NCI-H2196 treated with DMSO at 0.1 percent for 48 hours (cell line): ENCODE data around the gene TMTC1.
A peak's percentile ranks its signal among the peaks of the same experiment; 100 is the strongest.
"Not testable (repeated sequence)": the region's sequence is repeated elsewhere in the genome, so short reads cannot be mapped to it uniquely, and the experiment has no call there.

ENCODE experiments used
- DNase-seq: peaks from one replicate; lab custom pipeline; 2025; ENCODE audit not compliant: unreplicated experiment; lab: John Stamatoyannopoulos, UW

TMTC1 gene

DNA sequence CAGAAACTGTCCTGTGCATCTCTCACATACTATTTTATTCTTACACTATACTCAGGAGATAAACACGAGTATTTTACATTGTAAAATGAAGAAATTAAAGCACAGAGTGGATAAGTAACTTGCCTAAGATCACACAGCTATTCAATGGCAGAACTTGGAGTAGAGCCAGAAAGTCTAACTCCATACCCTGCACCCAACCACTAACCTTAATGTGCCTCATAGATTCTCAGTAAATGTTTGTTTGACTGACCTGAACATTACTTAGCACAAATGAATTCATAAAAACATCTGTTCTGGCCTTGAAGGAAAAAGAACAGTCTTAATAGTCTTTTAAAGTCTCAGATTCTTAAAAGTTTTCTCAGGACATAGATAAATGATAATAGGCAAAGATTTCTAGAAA lies 202.8 kb downstream of the TMTC1 start:
- DNase-seq, result no peak

GRCh38 chr12:29578731-29579130 lies 205.0 kb downstream of the TMTC1 start:
- DNase-seq, result no peak

DNA sequence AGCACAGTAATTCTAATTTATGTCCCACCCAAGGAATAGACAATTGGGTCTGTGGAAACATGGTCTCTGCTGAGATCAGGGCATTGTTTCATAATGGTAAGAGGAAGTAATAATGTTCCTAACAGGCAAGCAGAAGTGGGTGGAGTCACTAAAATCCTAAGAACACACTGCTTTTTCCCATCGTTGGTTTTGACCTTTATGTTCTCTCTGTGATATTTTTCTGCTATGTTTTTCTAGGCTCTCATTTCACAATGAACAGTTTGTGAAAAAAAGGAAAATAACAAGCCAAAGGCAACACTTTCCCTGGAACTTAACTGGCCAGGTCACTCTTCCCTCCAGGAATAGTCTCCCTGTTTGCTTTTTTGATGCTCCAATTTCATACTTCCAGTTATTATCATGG lies 205.7 kb downstream of the TMTC1 start:
- no peak for DNase-seq

GRCh38 chr12:29574500-29574899 lies 209.2 kb downstream of the TMTC1 start:
- no peak for DNase-seq

DNA sequence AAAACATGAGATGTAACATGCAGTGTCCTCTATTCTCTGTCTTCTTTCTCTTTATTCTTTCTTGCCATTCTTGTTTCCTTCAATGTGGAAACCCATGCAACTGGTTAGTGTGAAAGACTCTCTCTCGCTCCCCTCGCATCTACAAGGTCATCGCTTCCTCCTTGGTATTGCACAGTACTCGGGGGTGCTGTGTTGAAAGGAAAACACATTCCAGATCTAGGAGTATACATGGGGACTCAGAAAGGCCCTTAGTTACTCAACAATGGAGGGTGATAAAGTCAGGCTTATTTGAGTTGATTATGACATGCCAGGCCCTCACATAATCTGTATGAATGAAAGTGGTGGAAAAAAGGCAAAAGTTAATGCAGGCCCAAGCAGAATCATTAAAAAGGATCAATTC lies 210.8 kb downstream of the TMTC1 start:
- no peak for DNase-seq

DNA sequence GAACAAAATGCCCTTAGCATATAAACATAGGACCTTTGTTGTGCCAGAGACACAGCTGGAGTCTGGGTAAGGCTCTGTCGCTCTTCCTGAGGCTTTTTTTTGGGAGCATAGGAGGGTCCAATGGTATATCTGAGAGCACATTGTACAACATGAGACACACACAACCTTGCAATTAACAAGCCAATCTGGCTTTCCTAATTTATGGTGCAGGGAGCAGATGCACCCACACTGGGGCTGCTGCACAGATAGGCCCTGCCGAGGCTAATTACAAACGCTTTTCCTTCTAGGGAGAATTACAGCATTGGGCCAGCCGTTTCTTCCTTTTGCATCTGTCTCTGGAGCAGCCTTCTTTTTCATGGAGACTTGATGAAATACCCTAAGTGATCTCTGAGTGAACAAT lies 211.3 kb downstream of the TMTC1 start:
- DNase-seq, result no peak

GRCh38 chr12:29569132-29569757 lies 214.5 kb downstream of the TMTC1 start:
- no peak for DNase-seq

- DNase-seq, result no peak
Measured at GRCh38 chr12:29566441-29566840, 217.3 kb downstream of the TMTC1 start.

- no peak for DNase-seq
Measured at GRCh38 chr12:29565727-29566126, 218.0 kb downstream of the TMTC1 start.

DNA sequence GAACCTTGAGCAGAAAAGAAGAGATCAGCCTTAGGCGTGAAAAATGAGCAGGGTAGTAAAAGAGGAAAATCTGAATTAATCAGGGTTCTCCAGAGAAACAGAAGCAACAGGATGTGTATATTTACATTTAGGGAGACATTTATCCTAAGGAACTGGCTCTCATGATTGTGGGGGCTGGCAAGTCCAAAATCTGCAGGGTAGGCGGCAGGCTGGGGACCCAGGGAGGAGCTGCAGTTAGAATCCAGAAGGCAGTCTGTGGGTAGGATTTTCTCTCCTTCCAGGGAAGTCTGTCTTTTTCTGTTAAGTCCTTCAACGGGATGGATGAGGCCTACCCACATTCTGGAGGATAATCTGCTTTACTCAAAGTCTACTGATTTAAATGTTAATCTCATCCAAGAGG lies 218.8 kb downstream of the TMTC1 start:
- no peak for DNase-seq

DNA sequence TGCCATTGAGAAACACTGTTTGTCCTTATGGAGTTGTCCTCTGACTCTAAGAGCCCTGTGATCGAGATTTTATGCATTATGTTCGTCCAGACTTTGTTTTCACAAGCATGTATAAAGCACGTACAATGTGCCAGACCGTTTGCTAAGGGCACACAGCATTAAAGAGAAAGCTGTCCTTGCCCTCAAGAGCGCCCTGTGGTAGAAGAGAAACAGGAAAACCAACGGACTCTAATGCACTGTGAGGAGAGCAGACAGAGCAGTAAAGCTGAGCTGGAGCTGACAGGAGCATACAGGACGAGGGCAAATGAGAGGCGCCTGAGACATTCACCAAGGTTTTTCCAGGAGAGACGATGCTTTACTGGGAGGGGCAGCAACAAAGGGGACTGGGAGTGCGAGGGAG lies 220.1 kb downstream of the TMTC1 start:
- DNase-seq, result no peak

GRCh38 chr12:29563071-29563470 lies 220.7 kb downstream of the TMTC1 start:
- no peak for DNase-seq

- no peak for DNase-seq
Measured at GRCh38 chr12:29562110-29562804, 221.5 kb downstream of the TMTC1 start.

DNA sequence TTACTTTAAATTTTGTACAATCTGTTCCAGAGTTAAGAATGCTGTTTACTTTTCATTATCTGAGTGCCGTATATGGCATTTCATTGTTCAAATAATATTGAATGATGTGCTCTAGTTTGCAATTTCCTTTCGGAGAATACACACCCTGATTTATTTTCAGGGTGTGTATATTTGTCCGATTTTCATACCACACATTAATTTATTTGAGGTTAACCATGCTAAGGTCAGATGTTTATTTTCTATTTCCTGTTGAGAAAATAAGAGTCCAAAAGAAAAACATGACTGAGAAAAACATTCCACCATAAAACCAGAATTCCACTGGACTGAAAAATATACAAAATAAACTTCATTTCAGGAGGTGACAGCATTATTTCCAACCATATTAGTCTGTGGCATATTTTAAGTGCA lies 222.1 kb downstream of the TMTC1 start:
- DNase-seq, result no peak

DNA sequence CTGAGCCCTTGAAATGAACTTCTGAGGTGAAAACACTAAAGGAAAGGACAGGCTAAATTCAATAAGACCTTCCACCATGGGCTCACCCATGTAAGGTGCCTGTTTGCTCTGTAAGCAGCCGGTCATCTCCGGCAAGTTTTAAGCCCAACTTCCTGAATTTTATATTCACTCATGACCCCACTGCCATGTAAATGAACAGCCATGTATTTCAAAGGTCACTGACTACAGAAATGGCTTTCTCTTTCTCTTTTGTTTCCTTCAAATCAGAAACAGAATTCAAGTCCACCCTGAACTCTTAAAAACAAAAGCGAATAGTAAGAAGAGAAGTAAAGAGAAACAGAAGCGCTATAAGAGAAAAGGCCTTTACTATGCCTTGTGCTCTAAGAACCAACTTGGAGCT lies 224.5 kb downstream of the TMTC1 start:
- DNase-seq, result no peak

DNA sequence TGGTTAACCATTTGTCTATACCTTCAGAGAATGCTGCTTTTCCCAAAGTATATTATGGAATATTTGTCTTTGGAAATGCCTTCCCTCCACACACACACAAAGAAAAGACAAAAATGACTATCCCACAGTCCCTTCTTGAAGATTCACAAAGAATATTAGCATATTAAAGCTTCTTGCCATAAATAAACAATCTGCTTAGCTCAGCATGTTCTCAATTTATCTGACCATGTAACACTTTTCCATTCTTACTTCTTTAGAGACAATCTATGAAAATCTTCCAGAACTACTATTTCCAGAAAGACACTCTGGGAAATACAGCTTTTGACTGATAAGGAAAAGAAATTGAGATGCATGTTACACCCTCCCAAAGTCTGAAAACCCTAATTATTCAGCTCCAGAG lies 227.4 kb downstream of the TMTC1 start:
- DNase-seq, result no peak

GRCh38 chr12:29555451-29555850 lies 228.3 kb downstream of the TMTC1 start:
- DNase-seq, result not testable (repeated sequence)

GRCh38 chr12:29552994-29553748 lies 230.6 kb downstream of the TMTC1 start:
- no peak for DNase-seq

GRCh38 chr12:29552324-29552927 lies 231.3 kb downstream of the TMTC1 start:
- peak; percentile 53 for DNase-seq

DNA sequence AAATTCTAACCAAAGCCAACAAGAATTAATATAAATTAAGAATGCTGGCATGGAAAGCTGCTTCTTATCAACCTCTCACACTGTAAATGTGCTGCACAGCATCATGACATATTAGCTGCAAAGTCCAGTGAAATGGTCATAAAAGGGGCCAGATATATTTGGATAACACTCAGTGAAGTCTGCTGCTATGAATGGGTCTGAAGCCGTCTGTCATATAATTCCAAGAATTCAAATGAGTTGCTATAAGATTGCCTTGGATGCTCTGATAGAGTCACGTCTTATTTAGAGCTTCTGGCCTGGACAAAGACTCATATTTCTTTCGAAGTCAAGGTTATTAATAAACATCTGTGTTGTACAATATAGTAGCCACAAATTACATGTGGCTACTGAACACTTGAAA lies 231.9 kb downstream of the TMTC1 start:
- DNase-seq, result no peak

GRCh38 chr12:29547864-29548263 lies 235.9 kb downstream of the TMTC1 start:
- DNase-seq, result no peak

- DNase-seq, result no peak
Measured at GRCh38 chr12:29547151-29547632, 236.6 kb downstream of the TMTC1 start.
